ENCODE measurements around the gene WDR93.

DNA sequence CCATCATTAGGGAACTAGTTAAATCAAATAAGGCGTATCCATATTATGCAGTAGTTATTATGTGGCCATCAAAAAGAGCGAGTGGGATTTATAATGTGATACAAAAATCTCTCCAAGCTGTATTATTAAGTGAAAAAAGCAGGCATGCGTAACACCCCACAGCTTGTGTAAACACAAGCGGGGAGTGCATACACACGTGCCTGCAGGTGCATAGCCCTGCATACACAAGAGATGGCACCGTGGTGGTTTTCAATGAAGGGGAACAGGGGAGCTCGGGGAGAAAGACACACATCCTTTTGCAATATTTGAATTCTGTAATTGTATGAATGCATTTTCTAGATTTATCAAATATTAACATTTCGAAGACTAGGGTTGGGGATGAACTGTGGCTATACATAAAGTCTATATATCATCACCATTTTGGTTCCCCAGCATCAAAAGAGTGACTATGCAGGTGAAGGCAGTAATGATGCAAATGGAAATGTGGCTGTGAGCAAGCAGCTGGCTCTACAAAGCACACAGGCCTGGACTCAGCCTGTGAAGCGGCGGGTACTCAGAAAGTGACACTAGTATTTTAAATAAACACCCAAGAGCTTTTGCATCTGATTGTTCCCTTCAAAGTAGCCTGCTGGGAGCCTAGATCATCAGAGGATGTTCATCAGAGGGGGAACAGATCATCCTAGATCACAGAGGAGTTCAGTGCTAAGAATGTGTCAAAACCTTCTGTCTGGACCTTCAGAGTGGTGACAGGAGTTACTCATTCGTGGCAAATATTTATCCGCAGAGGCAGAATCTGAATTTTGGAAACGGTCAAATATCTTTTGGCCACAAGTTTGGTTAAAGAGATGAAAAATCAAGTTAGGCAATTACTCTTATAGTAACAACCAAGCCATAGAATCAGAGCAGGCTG, 25.9 kb upstream of the WDR93 start:
- TF ChIP-seq CTCF (IDR thresholded peaks at IDR 0.05) (no peak), POLR2AphosphoS5 (IDR thresholded peaks at IDR 0.05) (no peak)

Measured in esophagus muscularis mucosa (tissue), 3 donors.